ENCODE results near the gene PRRG2. TPM values are rescaled to one million over a fixed set of nuclear protein-coding genes. Genes with fewer than 3 reads are reported as not detected.

The PRRG2 gene
- total RNA-seq, 6 experiments from 2014 or later, result 2.5 to 5.9 (median 3.1) TPM

DNA sequence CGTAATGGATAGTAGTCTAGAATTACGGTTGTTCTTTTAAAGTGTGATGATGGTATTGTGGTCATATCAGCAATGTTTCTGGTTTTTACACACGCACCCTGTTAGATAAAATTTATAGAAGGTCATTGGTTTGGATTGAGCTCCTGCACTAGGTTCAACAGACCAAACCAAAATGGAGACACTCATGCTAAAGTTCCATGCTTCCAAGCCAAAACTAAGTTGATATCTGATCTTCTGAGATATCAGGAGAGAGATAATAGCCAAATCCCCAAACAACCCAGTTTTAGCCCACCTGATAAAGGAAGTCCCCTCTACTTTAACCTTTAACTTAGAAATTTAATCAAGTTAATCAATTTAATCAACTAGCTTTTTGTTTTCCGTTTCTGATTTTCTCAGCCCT is 1.9 kb upstream of the PRRG2 start:
- Histone ChIP-seq H3K4me1 (peaks cover 0 to 17% (median 6%) of the 10 kb centered on the region in 4 donors), H3K27me3 (no peaks in the 10 kb centered on the region), H3K36me3 (peaks cover 0 to 12% (median 0%) of the 10 kb centered on the region in 4 donors), H3K27ac (no peak overlapping the region), H3K4me3 (peak overlapping the region in 1 of 3 donors; percentile 79), H3K9me3 (no peaks in the 10 kb centered on the region)
- intact Hi-C loops (cut with DNase I), result loop anchor here in 1 of 2 donors (10.0 kb wide), 1 partner anchor 106 kb away; the partner anchor contains the start of gene ADM5
- no peak for ATAC-seq
- WGBS (ENCODE audit: insufficient coverage, low coverage, low lambda C conversion rate, missing lambda C conversion rate), result 61% methylated on average over 4 of the region's 4 CpGs
- no peak for TF ChIP-seq POLR2A (IDR thresholded peaks at IDR 0.05)
- TF ChIP-seq, protein P1, sequence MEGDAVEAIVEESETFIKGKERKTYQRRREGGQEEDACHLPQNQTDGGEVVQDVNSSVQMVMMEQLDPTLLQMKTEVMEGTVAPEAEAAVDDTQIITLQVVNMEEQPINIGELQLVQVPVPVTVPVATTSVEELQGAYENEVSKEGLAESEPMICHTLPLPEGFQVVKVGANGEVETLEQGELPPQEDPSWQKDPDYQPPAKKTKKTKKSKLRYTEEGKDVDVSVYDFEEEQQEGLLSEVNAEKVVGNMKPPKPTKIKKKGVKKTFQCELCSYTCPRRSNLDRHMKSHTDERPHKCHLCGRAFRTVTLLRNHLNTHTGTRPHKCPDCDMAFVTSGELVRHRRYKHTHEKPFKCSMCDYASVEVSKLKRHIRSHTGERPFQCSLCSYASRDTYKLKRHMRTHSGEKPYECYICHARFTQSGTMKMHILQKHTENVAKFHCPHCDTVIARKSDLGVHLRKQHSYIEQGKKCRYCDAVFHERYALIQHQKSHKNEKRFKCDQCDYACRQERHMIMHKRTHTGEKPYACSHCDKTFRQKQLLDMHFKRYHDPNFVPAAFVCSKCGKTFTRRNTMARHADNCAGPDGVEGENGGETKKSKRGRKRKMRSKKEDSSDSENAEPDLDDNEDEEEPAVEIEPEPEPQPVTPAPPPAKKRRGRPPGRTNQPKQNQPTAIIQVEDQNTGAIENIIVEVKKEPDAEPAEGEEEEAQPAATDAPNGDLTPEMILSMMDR (IDR thresholded peaks at IDR 0.05), result no peak
- no peak for DNase-seq

DNA sequence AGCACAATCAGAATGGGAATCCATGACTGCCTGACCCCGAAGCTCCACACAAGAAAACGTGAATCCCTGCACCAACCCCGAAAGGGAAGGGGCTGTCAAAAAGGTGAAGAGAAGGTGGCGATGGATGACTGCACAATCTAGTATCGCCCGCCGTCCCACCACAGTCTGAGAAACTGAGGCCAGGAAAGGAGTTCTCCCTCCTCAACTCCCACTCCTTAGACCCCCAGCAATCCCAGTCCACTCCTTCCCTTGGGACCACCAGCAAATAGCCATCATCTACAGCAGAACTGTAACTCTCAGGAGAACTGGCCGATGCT is 1.2 kb upstream of the PRRG2 start:
- Histone ChIP-seq H3K36me3 (peaks cover 0 to 12% (median 0%) of the 10 kb centered on the region in 4 donors), H3K27me3 (no peaks in the 10 kb centered on the region), H3K27ac (peak overlapping the region; percentile 34 to 65 (median 46)), H3K9me3 (no peaks in the 10 kb centered on the region), H3K4me1 (peaks cover 0 to 17% (median 6%) of the 10 kb centered on the region in 4 donors), H3K4me3 (peak overlapping the region; percentile 52 to 84 (median 79))
- 1% methylated on average over 8 of the region's 8 CpGs for WGBS (ENCODE audit: insufficient coverage, low coverage, low lambda C conversion rate, missing lambda C conversion rate)
- ATAC-seq (peak in 2 of 4 donors; percentile 1 to 5), DNase-seq (no peak)
- intact Hi-C loops (cut with DNase I), result loop anchor here in 1 of 2 donors (10.0 kb wide), 1 partner anchor 105 kb away; the partner anchor contains the start of gene ADM5
- TF ChIP-seq POLR2A (IDR thresholded peaks at IDR 0.05), result no peak
- TF ChIP-seq, protein P1 (IDR thresholded peaks at IDR 0.05), result no peak

DNA sequence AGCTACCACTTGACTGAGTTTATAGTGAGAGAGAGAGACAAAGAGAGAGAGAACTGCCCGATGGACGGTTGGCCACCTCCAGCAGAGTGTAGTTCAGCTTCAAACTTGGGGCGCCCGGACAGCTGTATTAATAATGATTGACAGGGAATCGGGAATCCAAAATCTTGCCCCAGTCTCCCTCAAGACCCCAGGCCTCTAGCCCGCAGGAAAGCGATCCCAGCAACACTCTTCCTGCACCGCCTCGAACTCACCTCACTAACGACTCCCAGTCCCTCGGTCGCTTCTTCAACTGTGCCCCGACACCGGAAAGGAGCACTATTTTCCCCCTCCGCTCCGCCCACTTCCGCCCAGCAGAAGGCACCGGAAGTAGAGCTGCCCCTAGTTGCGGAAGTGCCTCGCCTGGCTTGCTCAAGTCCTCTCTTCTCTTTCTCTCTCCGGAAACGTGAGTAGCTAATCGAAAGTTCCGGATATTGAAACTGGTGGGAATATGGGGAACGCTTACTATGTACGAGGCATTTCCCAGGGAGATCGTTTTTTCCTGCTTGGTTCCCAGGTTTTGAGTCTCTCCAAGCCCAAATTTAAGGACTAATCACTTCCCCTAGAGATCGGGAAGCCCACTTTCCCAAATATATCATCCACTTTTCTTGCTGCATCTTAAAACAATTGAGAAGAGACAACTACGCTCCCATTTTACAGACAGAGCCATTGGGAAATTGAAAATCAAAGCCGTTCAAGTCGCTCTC is 681 bp upstream of the PRRG2 start, which contains the start of gene NOSIP:
TSS of gene NOSIP (minus strand) at position 293 of the 743 bp plus-strand sequence. CDS start 19,865 bp downstream, outside the sequence.
- peak within 1 kb of the TSS; percentile 34 to 65 (median 46) for H3K27ac ChIP-seq
- H3K36me3 ChIP-seq, result peaks cover 0 to 10% (median 0%) of the 10 kb centered on the region in 4 donors
- peak; percentile 93 for TF ChIP-seq POLR2A (IDR thresholded peaks at IDR 0.05)
- TF ChIP-seq, protein P1 (IDR thresholded peaks at IDR 0.05), result peak in 1 of 4 donors; percentile 10
- peak within 1 kb of the TSS; percentile 52 to 84 (median 79) for H3K4me3 ChIP-seq
- 1% methylated on average over 27 of the region's 31 CpGs for WGBS (ENCODE audit: insufficient coverage, low coverage, low lambda C conversion rate, missing lambda C conversion rate)
- H3K27me3 ChIP-seq, result no peaks in the 10 kb centered on the region
- H3K9me3 ChIP-seq, result no peaks in the 10 kb centered on the region
- intact Hi-C loops (cut with DNase I), result no loop called here
- H3K4me1 ChIP-seq, result peaks cover 0 to 17% (median 6%) of the 10 kb centered on the region in 4 donors
- peak; percentile 98 to 100 (median 98) for ATAC-seq
- peak; percentile 94 to 96 (median 96) for DNase-seq

DNA sequence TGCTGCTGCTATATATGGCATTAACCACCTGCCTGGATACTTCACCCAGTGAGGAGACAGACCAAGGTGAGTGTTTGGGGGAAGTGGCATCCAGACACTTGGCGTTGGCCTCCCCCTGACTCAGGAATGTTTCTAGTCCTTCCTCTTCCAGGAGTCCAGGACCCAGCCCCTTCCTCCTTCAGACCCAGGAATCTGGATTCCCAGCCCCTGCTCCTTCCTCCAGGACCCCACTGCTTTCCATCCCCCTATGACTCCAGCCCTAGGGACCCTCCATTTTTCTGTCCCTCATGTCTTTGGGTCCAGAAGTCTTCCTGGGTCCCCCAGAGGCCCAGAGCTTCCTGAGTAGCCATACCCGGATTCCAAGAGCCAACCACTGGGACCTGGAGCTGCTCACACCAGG is 2.1 kb downstream of the PRRG2 start:
- Histone ChIP-seq H3K27ac (no peak overlapping the region), H3K4me1 (peaks cover 0 to 17% (median 6%) of the 10 kb centered on the region in 4 donors), H3K36me3 (no peaks in the 10 kb centered on the region), H3K27me3 (no peaks in the 10 kb centered on the region), H3K9me3 (no peaks in the 10 kb centered on the region), H3K4me3 (no peak overlapping the region)
- ATAC-seq (no peak), DNase-seq (no peak)
- intact Hi-C loops (cut with DNase I), result no loop called here
- no peak for TF ChIP-seq POLR2A (IDR thresholded peaks at IDR 0.05)
- TF ChIP-seq, protein P1 (IDR thresholded peaks at IDR 0.05), result no peak
- 65% methylated on average over 2 of the region's 2 CpGs for WGBS (ENCODE audit: insufficient coverage, low coverage, low lambda C conversion rate, missing lambda C conversion rate)
